Measurements from ENCODE around the gene SORL1.

The SORL1 gene

GRCh38 chr11:121535129-121535796 lies 83.1 kb downstream of the SORL1 start:
- DNase-seq = no peak

- DNase-seq = no peak
These were observed 84.0 kb downstream of the SORL1 start for GRCh38 chr11:121536126-121536525.

- DNase-seq = no peak
These were observed 85.9 kb downstream of the SORL1 start for GRCh38 chr11:121538054-121538453.

- DNase-seq = peak; percentile 32
These were observed 86.9 kb downstream of the SORL1 start for GRCh38 chr11:121539000-121539399.

DNA sequence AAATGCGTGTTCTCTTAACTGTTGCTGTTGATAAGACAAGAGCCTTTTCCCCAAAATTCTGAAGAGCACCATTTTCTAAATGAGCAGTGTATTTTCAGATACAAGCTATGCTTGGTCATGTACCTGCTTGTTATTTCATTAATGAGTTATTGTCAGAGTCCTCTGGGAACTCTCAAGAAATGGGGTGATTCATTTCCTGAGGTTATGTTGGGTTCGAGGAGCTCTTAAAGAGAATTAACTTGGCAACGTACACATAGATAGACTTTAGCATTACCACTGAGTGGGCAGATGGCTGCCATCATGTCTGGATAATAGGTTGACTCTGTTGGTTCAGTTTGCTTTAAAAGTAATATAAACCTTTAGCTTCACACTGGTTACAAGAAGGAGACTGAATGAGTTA lies 88.5 kb downstream of the SORL1 start:
- no peak for DNase-seq

GRCh38 chr11:121543836-121544380 lies 91.8 kb downstream of the SORL1 start:
- no peak for DNase-seq

DNA sequence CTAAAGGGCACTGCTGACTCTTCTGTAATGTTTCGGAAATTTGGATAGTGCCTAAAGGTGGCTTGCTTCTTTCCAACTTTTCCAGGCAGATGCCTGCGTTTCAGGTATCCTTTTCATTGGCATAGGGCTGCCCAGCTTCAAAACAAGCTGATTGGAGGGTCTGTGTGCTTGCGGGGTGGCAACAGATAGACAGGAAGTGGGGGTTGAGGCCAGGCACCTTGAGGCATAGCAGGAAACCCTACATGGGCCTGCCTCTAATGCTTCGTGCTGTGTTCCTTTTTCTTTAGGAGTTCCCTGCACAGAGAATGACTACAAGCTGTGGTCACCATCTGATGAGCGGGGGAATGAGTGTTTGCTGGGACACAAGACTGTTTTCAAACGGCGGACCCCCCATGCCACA lies 92.8 kb downstream of the SORL1 start:
- peak; percentile 29 for DNase-seq

DNA sequence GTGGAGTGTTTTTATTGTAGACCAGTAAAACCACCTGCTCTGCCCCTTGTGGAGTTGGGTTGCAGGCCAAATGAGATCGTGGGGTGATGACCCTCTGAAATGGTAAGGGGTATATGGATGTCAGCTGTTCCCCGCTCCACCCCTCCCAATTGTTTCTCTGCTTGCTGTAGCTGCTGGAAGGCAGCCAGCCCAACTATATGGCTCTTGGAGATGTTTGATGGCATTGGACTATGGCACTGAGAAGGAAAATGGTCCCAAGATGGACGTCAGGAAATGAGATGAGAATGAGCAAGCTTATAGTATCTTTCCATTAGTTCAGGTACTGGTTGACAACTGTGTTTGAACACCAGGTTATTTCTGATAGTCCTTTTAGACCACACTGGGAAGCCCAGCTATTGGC lies 95.5 kb downstream of the SORL1 start:
- no peak for DNase-seq

DNA sequence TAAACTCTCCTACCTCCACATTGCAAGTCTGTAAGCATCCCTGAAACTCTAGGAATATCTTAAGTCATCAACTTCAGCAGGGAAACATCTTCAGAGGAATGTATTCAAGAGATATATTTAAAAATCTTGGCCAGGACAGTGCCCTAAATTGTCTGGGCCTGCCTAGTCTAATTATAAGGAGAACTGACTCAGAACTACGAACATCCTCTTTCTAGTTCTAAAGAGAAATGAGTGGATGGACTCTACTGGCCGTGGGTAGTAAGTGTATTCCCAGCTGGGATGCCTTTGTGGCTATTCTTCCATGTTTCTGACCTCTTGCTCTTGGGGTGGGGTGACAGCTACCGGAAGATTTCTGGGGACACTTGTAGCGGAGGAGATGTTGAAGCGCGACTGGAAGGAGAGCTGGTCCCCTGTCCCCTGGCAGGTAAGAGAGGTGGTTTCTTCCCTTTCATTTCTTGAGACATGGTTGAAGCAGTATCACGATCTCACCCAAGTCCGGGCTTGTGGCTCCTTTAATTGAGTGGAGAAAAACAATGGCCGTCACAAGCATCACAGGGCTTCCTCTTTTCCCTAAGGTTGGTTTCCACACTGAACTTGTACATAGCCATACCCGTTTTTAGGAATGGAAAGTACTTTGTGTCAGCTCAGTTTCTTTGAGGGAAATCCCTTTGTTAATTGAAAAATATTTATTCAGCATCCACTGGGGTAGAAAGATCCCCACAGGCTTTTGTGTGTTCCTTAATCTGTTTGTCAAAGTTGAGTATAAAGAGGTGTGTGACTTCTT lies 98.3 kb downstream of the SORL1 start:
- no peak for DNase-seq

DNA sequence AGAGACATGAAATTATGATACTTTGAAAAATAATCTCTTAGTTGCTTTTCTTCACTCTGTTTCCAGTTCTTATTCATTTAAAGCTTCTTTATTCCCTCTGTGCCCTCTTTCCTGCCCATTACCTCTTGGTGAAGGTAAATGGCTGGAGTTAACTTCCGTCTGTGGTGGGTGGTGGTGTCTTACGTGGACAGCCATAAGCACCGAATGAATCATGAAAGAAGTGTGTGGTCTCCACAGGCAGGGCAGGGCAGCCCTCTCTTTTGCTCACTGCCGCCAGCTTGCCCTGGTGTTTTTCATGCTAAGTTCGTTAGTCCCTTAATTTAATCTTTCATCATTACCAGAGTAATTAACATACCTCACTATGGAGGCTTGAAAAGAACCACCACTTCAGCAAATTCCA lies 99.3 kb downstream of the SORL1 start:
- DNase-seq = no peak

GRCh38 chr11:121552154-121552553 lies 100.0 kb downstream of the SORL1 start:
- no peak for DNase-seq

DNA sequence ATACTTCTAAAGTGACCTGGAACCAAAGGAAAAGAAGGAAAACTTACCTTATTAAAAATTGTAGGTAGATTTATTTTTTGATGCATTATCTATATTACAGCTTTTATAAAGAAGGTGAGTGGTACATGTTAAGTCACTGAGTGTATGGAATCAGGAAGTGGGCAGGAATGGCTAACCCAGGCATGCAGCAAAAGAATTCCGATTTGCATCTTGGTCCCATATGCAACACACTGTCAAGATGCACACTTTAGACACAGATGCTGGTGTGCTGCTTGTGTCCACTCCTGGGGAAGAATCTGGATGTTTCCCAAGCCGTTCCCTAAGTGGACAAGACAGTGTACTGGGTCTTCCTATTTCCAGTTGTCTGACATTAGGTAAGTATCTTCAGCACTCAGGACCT lies 100.5 kb downstream of the SORL1 start:
- no peak for DNase-seq

DNA sequence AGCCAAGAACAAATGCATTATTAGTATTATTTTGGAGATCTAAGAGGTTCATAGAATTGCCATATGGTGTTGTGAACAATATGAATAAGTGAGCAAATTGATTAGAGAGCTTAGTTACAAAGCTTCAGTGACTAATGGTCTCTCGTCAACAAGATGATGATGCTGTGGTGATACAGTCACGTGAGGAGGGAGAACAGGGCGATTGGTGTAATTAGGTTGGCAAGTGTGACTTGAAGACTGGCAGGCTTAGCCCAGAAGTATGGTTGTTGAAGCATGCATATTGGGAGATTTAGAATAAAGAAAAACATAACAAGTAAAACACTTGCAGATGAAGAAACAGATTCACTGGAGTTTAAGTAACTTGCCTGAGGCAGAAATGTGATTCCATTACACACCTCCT lies 101.3 kb downstream of the SORL1 start:
- DNase-seq = no peak

DNA sequence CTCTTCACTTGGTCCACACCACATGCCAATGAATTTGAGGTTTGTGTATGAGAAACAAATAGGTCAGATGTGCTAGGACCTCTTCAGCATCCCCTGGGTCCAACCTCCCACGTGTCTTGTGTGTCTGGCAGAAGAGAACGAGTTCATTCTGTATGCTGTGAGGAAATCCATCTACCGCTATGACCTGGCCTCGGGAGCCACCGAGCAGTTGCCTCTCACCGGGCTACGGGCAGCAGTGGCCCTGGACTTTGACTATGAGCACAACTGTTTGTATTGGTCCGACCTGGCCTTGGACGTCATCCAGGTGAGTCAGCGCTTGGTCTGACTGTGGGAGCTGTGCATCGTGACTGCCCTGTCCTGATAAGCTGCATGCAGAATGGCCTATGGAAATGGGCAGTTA lies 101.7 kb downstream of the SORL1 start:
- no peak for DNase-seq

GRCh38 chr11:121554552-121554951 lies 102.4 kb downstream of the SORL1 start:
- no peak for DNase-seq

DNA sequence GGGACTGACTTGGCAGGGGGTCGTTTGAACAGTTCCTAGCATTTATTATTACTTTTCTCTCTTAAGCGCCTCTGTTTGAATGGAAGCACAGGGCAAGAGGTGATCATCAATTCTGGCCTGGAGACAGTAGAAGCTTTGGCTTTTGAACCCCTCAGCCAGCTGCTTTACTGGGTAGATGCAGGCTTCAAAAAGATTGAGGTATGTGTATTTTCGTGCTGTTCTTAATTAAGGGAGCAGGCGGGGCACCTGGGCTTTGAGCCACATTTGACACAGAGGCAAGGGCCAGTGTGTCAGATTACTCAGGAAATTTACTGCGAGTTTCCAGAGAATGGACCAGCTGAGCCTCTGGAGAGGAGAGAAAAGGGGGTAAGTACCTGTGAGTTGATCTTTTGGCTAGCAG lies 103.0 kb downstream of the SORL1 start:
- no peak for DNase-seq

- no peak for DNase-seq
These were observed 104.8 kb downstream of the SORL1 start for GRCh38 chr11:121556937-121557336.

GRCh38 chr11:121557348-121557747 lies 105.2 kb downstream of the SORL1 start:
- DNase-seq = no peak

DNA sequence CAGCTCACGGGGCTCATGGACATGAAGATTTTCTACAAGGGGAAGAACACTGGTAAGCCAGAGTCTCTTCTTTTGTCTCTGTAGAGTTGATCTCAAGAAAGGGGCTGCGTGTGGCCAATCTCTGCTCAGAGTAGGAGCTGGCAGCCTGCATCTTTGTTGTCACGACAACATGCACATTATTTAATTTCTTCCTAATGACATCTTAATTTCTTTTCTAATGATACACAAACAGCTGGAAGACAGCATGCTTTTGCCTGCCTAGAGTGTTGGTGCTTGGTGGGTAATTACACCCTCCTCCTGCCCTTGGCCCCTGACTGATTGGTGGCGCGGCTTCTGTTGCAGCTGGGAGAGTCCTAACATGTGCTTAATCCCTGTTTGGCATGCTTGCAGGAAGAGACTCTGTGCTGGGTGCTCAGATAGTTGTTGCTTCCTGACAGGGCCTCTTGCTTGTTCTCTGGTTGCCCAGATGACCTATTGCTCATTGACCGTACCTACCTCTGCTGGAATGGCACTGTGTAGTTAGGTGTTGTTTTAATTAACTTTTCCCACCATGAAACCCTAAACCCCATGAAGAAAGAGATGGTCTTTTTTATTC lies 107.6 kb downstream of the SORL1 start:
- no peak for DNase-seq

- DNase-seq = no peak
These were observed 108.1 kb downstream of the SORL1 start for GRCh38 chr11:121560236-121560635.

GRCh38 chr11:121561240-121561639 lies 109.1 kb downstream of the SORL1 start:
- no peak for DNase-seq

- DNase-seq = no peak
These were observed 109.6 kb downstream of the SORL1 start for GRCh38 chr11:121561716-121562115.

DNA sequence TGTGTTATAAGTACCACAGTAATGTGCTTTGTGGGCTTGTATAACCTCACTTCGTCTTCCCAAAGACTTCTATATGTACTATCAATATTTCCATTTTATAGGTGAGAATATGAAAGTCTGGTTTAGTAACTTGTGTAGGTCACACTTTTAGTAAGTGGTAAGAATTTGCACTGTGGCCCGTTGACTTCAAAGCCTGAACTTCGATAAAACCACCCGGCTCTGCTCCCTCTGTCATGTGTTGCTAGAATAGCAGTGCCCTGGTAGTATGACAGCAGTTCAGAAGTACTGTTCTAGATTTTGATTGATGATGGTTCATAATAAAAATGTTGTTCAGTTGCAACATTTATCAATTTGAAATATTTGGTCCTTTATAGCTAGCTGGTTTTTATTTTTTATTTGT lies 110.9 kb downstream of the SORL1 start:
- no peak for DNase-seq
